MV-4-11 (cell line): ENCODE results near the gene ELF1.

ENCODE experiments used
- DNase-seq: peaks from one replicate; lab custom pipeline; 2025; lab: John Stamatoyannopoulos, UW

ELF1 gene

DNA sequence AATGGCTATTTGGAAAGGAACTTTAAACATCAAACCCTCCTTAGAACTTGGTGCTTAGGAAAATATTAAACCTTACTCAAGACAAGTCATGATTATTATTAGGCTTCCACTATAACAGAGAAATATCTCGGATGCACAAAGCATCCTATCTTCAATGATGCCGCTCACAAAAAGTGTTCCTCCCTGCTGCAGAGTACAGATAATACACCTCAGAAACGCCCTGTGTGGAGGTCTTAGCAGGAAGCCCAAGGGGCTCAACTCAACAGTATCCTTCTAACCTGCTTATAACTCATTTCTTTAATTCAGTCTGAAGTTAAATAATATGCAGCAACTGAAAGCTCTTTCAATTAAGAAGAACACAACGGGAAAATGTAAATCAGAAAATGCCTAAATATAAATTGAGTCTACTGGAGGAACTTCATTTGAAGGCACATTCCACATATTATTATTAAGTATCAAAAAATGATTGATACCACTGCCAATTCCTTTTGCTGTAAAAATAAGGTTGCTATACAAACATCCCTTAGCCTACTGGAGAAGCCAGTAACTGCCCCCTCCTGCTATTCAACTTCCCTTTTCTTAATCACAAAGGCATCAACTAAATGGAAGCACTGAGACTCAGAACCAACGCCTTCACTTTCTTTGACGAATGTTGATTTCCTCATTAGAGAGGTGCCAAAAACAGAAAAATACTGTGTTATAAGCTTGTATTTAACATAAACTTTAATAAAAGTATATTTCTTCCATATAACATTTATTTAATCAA lies 12.0 kb downstream of the ELF1 start:
- DNase-seq: peak; percentile 86

DNA sequence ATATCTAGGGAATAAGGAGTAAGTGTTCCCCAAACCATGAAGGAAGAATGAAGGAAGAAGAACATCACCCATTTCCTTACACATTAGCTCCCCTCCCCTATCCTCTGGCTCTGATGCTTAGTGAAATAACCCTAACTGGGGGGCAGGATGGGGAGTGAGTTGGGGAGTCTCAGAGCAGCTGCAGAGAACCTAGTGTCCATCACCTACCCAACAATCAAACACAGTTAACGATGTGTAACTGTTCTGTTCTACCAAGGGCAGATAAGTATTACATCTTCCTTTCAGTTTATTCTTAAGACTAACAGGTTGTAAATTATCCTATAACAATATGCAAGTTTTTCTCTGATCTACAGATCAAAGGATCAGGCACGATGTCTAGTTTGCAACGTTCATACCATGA lies 12.8 kb downstream of the ELF1 start:
- DNase-seq: no peak

DNA sequence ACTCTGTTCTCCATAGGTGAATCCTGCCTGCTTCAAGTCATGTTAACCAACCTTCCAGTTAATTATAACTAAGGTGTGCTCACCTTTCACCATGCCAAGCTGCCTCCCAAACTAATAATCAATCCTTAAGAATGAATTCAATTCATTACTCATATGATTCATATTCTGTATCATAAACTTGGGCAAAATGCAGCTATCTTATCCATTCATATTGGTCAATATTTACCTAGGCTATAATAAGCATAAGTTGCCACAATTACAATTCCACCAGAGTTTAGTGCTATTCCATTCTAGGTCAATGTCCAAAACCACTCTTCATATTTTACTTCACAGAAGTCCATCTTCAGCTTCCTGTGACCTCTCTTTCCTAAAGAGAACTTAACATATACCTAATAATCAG lies 13.4 kb downstream of the ELF1 start:
- no peak for DNase-seq

DNA sequence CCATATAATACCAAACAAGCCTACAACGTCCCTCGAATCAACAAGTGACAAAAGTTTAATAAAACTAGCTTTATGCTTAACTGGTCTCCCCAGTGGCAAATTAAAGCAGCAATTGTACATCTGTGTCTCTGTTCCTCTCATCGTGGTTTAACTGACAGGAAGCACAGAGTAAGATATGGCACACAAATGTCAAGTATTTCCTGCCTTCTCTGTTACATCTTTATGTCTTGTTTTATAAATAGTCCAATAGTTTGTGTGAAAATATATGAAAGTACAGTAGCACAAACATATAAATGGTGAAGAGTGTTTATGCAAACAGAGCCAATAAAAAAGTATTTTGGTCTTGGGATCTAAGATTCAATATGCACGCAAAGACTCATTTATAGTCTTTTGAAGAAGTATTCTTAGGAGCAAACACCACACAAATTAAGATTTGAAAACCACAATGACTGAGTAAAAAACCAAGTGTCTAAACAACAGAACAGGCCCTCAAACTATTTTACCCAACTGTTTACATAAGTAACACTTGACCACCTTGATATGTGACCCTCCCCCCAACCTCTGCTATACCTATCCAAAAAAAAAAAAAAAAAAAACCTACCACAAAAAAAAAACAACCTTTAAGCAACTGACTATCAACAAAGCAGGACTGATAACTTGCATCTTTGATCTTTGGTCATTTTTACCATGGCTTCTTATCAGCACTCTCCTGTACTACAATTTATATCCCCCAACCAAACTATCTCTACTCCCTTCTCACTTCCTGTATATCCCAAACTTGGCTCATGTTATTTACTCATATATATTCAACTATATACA lies 14.0 kb downstream of the ELF1 start:
- peak; percentile 96 for DNase-seq

DNA sequence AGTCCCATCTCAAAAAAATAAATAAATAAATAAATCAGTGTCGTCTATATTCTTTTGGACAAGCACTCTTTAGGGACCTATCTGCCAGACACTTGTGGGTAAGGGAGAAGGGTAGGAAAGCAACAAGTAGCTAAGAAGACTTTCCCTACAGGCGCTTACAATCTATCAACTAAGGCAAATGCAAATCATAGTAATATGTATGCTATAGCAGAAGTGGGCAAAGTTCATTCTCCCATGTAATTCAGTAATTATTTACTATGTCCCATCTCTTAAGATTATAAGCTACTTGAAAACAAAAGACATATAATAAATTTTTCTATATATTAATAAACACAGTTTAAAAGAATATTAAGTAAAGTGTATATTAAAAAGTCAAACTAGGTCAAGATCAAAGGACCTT lies 16.5 kb downstream of the ELF1 start:
- no peak for DNase-seq

DNA sequence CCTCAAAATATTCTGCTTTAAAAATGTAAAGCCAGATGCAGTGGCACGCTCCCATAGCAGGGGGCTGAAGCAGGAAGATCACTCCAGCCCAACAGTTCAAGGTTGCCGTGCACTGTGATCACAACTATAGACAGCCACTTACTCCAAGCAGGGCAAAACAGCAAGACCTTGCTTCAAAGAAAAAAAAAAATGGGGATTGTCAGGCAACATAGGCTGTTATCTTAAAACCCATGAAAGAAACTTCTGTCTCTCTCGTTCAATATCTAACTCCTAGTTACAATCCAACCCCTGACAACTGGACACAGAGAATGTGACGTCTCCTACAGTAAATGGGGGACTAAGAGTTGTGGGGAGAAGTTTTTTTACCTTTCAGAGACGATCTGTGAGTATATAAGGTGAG lies 17.4 kb downstream of the ELF1 start:
- no peak for DNase-seq

DNA sequence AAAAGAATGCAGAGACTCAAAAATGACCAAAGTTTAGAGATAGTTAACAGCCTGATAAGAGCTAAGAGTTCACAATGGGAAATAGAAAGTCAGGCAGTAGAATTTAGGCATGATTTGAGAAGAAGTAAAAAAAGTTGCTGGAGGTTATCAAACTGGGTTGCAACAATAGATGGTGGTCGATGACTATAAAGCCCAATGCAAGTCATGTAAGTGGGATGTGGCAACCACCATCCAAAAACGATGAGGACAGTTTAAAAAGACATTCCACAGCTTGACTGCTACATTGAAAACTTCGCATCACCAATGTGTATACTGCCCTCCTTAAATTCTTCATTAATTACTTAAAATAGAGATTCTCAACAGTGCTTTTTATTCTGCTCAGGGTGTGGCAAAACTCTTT lies 19.7 kb downstream of the ELF1 start:
- DNase-seq: peak; percentile 69

DNA sequence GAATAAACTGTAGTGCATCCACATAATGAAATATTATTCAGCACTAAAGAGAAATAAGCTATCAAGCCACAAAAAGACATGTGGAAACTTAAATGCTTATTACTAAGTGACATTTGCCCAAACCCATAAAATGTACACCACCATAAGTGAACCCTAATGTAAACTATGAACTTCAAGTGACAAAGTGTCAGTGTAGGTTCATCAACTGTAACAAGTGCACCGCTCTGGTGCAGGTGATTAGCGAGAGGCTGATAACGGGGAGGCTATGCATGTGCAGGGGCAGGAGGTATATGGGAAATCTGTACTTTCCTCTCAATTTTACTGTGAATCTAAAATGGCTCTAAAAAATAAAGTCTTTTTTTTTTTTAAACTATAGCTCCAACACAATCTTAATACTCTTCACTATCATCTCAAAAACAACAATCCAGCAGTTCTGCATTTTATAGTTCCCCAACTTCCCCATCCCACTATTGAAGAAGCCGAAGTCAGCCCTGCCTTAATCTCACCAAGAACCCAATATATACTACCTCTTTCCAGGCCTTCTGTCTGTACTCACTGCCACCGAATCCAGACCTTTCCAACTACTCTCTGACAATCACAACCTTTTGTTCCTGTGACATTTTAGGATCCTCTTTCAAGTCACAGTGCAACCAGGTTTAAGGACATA lies 22.6 kb downstream of the ELF1 start:
- peak; percentile 76 for DNase-seq

DNA sequence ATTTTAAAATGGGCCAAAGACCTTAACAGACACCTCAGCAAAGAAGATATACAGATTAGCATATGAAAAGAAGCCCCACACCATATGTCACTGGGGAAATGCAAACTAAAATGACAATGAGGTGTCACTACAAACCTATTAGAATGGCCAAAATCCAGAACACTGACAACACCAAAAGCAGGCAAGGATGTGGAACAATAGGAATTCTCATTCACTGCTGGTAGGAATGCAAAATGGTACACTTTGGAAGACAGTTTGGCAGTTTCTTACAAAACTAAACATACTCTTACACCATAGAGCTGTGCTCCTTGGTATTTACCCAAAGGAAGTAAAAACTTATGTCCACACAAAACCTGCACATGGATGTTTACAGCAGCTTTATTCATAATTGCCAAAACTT lies 23.1 kb downstream of the ELF1 start:
- no peak for DNase-seq

DNA sequence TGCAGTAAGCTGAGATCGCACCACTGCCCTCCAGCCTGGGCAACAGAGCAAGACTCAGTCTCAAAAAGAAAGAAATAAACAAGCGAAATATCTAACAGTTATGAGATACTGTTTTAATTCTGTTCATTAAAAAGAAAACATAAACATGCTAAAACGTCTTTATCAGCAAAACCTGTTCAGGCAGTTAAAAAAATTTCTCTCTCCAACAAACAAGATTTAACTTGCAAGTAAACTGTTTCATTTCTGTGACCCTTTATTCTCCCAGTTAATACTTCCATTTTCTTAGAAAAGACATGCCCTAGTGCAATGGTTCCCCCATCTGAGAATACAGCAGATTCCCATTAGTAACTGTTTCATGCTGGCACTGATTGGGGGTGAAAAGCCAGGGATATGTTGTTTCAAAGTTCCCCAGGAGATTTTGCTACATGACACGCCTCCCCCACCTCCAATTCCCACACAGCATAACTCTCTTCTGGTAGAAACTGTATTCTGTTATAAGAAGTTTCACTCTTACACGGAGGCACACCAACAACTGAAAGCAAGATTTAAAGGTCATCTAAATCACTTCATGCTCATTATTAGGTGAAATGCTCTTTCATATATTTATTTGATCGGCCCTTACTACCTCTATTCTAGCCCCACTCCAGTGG lies 24.4 kb downstream of the ELF1 start:
- DNase-seq: no peak

DNA sequence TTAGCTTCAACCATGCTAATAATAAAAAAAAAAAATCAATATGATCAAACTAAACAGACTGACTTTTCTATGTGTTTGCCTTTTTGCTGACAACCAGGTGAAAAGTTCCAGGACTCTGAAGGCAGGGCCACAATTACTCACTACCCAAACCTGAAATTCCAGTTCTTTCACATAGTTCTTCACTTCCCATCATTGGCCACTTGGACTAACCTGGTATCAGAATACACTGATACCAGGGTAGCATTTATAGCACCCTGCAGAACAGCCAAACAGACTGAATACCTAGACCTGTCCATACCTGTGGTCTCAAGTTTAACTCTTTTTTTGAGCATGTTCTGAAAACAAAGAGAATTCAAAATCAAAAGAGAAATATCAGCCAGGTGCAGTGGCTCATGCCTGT lies 25.1 kb downstream of the ELF1 start:
- no peak for DNase-seq

DNA sequence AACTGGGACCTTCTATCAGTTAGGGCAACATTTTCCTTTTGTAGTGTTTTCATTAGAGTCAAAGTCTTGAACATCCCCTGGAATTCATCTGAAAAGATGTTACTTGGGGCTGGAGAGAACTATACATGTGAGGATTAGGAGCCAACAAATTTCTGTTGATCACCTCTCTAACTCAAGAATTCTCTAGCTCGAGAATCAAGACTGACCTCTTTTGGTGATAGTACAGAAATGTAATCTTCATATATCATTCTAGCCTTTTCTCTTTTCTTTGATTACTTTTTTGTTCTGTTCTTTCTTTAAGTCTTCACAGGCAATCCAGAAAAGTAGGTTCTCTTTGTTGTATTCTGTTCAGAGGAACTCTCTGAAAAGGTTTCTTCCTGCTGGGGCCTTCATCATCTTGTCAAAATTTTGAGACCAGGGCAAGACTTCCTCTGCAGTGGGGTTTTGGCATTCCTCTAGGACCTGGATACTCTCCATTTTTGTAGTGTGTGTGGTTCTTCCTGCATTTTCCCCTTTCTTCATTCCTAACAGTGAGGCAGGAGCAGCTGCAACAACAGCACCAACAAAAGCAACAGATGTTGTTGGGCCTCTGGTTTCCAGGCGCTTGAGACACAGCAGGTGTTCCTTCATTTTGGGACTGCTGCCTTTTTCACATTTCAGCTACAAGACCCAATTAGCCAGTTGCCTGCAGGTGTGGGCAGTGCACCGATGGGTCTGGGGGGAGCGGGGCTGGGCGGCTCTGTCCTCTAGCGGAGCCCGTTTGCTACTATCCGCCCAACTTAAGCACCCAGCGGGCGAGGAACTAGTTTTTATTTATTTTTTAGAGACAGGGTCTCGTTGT lies 26.2 kb downstream of the ELF1 start:
- DNase-seq: no peak

DNA sequence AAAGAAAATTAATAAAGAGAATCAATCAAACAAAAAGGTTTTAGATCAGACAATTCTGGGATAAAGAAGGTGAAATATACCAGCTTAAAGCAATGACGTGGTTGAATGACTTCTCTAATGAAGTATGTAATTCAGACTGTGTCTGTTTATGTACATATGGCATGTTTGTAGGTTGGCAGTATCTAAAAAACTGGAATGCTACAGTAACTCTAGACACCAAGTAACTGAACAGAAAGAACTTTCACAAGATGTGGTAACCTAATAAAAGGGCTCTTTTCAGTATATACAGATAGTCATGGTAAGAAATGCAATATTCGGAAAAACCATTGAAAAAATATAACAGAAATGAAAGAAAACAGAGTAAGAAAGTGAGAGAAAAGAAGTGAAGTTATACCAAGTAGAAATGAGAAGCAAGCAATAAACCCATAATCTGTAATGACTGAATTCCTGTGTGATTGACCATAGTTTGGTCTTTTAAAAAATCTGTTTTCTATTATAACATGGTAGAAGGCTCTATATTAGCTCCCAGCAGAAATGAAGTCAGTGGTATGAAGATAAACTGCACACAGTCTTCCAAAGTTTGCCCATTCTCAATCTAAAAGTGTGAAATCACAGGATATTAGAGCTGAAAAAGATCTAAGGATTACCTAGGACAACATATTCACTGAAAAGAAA lies 31.4 kb downstream of the ELF1 start:
- DNase-seq: no peak

DNA sequence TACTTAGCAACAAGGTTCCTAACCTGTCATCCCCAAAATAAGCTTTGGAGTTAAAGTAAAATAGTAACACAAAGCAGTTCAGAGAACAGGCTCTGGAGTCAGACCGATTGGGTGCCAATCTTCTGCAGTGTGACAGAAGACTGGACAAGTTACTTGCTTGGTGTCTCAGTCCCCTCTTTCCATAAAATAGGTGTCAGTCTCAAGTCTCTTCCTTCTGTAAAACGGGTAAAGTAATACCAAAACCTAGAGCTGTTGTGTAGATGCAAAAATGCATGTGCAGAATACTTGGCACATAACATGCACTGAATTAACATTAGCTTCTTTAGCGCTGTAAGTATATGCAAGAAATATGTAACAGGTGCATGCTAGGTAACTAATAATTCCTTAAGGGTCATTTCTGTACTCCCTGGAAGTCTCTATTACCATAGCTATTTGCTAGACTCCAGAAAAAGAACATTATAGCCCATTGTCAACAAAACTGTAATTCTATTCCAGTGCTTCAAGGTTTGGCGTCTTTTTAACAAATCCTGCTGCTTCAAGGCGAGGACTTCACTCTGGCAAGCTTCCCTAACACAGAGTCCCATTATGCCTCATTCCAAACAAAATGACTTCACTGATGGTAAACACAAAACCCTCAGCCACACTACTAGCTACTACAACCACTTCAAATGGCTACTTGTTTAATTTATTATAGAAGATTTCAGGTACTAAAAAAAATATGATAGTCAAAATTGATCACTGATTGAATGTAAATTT lies 32.8 kb downstream of the ELF1 start:
- no peak for DNase-seq

DNA sequence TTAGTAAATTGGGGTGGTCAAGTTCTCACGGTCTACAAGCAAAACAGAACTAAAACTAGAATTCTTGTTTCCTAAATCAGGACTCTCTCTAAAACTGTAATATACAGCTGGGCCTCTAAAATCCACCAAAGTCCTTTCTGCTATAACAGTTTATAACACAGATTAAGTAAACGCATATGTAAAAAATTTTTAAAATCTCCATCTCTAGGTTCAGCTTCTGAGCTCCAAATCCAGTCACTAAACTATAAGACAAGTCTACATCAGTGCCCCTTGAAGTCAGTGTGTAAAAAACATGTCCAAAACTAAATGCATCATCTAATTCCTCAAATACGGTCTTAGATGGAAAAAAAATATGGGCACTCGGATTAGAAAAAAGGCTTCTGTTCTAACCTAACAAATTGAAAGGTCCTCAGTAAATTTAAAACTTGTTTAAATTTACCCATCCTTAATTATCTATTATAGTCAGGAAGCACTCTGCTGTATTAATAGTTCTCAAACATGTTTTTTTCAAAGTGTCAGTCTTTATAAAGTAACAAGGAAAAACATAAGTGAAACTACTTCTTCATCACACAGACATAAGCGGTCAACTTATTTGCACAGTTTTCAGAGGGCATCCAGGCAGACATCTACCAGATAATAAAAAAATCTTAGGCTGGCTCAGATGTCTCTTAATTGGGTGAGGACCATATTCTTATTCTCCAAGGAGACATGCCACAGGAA lies 33.6 kb downstream of the ELF1 start:
- DNase-seq: no peak

DNA sequence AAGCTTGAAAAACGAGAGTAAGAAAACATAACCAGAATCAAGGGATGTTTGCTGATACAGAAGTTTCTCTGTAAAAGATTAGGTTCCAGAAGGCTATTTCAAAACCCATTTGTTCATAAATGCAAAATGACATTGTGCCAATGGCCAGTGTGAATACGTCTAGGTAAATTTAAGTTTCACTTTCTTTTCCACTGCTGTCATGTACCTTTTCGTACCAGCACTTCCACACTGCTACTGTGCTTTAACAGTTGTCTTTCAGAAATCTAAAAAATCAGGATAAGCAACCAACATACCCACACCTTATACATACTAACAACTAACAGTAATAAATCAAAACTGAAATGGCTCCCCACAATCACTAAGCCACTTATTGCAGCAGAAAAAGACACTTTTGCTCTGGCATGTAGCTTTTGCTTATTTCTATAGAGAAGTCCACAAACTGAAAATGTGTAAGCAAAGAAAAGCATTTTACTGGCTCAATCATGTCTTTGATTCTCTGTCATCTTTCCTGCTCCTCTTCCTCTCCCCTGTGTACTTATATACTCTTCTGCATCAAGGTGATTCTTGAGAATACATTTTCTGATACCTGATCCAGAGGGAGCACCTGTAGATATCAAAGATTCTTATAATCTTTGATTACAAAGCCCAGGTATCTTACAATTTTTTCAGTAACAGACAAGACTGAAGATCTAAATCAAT lies 34.3 kb downstream of the ELF1 start:
- DNase-seq: no peak

DNA sequence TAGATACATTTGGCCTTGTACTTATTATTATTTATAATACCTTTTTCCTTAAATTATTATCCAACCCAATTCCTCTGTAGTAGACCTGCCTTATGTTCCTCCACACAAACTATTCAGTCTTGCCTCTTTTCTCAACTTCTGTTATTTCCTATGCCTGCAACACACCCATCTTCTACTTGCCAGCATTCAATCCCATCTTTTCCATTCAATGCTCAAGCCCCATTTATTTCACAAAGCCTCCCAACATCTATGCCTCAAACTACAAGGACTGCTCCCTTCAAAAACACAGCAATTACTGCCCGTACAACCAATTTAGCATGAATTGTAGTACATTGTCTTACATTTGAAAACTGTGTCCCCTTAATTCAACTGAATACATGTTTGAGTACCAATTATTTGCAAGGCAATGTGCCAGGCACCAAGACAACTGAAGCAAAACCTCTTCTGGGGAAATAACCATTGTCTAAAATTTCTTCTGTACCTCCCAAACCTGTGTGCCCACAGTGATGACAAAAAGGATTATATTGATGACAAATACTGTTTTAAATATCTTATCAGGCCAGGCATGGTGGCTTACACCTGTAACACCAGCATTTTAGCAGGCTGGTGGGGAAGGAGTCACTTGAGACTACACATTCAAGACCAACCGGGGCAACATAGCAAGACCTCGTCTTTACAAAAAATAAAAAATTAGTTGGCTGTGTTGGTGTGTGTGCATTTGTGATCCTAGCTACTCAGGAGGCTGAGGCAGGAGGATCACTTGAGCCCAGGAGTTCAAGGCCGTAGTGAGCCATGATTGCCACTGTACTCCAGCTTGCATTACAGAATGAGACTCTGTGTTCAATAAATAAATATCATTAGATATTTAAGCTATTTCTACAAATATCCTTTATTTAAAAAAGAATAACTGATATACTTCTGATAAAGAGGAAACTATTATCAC lies 35.1 kb downstream of the ELF1 start:
- no peak for DNase-seq

DNA sequence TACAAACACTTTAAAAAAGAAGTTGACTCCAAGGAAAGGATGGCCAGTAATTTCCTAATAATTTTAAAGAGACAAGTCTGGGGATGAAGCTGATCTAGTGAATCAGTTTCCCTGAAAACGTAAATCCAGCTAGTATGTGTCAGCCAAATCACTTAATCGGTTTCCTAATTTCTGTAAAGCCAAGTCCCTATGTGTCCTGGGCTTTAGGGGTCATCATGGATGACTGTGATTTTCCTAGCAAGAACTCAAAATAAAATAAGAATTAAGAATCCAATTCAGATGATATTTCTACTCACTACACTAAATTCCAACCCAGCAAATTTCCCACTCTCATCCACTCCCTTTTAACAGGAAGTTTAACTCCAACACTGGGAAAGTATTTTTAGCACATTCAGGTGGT lies 35.9 kb downstream of the ELF1 start:
- DNase-seq: no peak
